HG03469 (cell line): Measurements from ENCODE around the gene EFCAB13.
"Not testable (repeated sequence)": the region's sequence is repeated elsewhere in the genome, so short reads cannot be mapped to it uniquely, and the experiment has no call there.

Source experiments
- ATAC-seq: cut with Tn5 transposase; IDR thresholded peaks from one replicate; pipeline ENCODE4 v1.9.1; 2021; ENCODE audit warnings: mild to moderate bottlenecking, moderate library complexity, moderate number of reproducible peaks; ENCODE audit not compliant: unreplicated experiment

EFCAB13 gene

DNA sequence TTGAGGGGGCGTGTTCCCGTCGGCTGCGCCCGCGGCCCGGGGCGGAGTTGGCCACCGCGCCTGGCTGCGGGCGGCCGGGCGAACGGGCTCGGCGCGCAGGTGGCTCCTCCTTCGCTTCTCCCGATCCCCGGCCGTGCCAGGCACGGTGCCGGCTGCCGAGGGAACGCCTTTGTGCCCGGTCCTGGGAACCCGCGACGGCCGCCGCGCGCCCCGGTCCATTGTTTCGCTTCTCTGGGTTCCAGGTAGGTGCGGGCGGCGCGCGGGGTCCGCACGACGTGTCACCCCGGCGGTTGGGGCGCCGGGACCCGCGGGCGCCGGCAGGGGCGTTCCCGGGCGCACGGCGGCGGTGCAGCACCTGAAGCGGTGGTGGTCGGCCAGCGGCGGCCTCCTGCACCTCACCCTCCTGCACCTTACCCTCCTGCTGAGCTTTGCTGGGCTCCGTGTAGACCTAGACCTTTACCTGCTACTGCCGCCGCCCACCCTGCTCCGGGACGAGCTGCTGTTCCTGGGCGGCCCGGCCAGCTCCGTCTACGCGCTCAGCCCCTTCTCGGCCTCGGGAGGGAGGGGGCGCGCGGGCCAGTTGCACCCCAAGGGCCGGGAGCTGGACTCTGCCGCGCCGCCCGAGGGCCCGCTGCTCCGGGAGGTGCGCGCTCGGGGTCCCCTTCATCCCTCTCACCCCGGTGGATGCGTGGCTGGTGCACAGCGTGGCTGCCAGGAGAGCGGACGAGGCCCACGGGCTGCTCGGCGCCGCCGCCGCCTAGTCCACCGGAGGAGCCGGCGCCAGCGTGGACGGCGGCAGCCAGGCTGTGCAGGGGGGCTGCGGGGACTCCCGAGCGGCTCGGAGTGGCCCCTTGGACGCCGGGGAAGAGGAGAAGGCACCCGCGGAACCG lies 99.9 kb downstream of the EFCAB13 start:
- ATAC-seq = no peak

DNA sequence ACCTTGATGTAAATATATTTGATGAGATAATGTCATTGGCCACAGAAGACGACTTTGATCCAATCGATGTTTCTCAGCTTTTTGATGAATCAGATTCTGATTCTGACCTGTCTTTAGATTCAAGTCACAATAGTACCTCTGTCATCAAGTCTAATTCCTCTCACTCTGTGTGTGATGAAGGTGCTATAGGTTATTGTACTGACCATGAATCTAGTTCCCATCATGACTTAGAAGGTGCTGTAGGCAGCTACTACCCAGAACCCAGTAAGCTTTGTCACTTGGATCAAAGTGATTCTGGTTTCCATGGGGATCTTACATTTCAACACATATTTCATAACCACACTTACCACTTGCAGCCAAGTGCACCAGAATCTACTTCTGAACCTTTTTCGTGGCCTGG lies 101.5 kb downstream of the EFCAB13 start:
- ATAC-seq = not testable (repeated sequence)

DNA sequence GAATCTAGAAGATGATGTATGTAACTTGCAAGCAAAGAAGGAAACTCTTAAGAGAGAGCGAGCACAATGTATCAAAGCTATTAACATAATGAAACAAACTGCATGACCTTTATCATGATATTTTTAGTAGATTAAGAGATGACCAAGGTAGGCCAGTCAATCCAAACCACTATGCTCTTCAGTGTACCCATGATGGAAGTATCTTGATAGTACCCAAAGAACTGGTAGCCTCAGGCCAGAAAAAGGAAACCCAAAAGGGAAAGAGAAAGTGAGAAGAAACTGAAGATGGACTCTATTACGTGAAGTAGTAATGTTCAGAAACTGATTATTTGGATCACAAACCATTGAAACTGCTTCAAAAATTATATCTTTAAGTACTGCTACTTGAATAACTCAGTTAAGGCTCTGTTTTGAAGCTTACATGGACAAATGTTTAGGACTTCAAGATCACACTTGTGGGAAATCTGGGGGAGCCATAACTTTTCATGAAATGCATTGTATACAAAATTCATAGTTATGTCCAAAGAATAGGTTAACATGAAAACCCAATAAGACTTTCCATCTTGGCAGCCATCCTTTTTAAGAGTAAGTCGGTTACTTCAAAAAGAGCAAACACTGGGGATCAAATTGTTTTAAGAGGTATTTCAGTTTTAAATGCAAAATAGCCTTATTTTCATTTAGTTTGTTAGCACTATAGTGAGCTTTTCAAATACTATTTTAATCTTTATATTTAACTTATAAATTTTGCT lies 102.3 kb downstream of the EFCAB13 start:
- ATAC-seq = not testable (repeated sequence)

DNA sequence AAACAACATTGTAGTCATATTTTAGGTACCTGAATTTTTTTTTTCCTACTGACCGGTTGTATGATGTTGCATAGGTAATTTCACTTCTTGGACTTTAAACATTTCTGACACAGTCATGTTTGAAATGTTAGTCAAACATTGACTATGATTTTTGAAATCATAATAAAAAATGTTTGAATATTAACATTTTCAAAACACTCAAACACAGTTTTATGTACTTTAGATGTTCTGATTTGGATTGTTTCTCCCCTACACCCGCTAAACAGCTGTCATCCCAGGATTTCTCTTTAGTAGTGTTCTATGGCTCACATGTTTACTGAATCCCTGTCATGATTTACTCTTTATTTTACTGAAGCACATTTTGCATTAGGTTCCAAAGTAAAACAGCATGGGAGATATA lies 104.2 kb downstream of the EFCAB13 start:
- no peak for ATAC-seq

DNA sequence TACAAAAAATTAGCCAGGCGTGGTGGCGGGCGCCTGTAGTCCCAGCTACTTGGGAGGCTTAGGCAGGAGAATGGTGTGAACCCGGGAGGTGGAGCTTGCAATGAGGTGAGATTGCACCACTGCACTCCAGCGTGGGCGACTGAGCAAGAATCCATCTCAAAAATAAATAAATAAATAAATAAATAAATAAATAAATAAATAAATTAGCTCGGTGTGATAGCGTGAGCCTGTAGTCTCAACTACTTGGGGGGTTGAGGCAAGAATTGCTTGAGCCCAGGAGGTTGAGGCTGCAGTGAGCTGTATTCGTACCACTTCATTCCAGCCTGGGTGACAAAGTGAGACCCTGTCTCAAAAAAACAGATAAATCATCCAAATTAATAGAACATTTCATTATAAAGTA lies 108.5 kb downstream of the EFCAB13 start:
- ATAC-seq = not testable (repeated sequence)

DNA sequence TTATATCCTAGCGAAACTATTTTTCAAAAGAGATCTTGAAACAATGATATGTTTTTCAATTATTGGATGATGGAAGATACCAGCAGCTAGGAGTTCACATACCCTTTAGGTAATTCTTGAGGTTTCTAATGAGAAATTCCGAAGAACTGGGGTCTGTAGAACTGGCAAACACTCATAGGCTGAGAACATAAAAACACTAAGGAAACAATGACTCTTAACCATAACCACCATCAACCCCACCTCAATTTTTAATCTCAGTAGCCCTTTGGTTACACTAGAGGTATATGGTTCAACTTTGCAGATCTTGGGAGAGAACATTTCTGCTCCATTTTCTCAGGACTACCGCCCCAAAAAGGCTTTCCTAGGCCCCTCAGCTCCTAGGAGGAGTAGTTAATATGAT lies 141.4 kb downstream of the EFCAB13 start:
- ATAC-seq = no peak

DNA sequence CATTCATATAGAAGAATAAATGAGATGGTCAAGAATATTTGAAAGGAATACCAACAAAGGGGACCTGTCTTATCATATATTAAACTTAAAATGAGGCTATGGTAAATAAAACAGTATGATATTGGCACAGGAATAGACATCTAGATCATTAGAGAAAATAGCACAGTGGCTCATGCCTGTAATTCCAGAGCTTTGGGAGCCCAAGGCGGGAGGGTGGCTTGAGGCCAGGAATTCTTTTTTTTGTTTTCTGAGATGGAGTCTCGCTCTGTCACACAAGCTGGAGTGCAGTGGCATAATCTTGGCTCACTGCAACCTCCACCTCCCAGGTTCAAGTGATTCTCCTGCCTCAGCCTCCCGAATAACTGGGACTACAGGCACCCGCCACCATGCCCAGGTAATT lies 143.2 kb downstream of the EFCAB13 start:
- ATAC-seq = not testable (repeated sequence)

DNA sequence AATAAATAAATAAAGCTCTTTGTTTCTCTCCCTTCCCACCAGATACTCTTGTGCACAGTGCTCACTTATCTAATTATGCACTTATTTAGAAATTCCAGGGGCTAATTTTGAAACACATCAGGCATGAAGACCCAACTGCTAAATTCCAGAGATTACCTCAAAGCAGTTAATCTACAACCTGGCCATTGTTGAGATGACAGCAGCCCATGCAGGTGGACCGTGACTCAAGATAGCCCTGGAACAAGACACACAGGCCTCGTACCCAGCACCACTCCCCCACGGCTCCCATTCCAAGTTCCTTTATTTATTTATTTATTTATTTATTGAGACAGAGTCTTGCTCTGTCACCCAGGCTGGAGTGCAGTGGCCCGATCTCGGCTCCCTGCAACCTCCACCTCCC lies 147.1 kb downstream of the EFCAB13 start:
- no peak for ATAC-seq

DNA sequence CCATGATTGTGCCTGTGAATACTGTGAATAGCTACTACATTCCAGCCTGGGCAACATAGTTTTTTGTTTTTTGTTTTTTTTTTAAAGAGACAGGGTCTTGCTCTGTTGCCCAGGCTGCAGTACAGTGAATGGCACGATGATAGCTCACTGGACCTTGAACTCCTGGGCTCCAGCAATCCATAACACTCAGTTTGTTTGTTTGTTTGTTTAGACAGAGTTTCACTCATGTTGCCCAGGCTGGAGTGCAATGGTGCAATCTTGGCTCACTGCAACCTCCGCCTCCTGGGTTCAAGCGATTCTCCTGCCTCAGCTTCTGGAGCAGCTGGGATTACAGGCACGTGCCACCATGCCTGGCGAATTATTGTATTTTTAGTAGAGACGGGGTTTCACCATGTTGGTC lies 148.3 kb downstream of the EFCAB13 start:
- not testable (repeated sequence) for ATAC-seq
